Fibroblast of skin of left biceps (primary cell): ENCODE data around the gene KANK4.
"Not testable (repeated sequence)": the region's sequence is repeated elsewhere in the genome, so short reads cannot be mapped to it uniquely, and the experiment has no call there.

Experiments
- DNase-seq, 2 experiments: peaks; one replicate each; pipeline ENCODE4 v3.0.0-alpha.2; 2013; ENCODE audit warnings: low read depth in 2 of 2

Gene KANK4

GRCh38 chr1:62237950-62238374 is 81.3 kb downstream of the KANK4 start:
- no peak for DNase-seq

DNA sequence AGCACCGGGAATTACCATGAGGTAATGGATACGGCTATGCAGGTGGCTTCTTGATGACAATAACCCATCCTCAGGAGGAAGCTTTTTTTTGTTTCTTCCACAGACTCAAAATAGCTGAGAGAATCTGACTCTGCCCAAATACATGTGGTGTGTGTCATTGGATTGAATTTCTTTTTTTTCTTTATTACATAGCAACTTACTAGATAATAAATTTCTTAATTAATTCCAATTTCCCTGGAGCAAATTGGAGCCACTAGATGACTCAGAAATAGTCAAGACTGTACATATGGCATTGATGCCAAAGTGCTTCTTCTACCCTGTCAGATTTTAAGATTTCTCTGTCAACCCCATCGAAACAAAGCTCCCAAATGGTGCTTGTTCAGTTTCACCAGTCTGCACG is 81.9 kb downstream of the KANK4 start:
- DNase-seq = no peak

GRCh38 chr1:62235576-62235975 is 83.7 kb downstream of the KANK4 start:
- DNase-seq = no peak

DNA sequence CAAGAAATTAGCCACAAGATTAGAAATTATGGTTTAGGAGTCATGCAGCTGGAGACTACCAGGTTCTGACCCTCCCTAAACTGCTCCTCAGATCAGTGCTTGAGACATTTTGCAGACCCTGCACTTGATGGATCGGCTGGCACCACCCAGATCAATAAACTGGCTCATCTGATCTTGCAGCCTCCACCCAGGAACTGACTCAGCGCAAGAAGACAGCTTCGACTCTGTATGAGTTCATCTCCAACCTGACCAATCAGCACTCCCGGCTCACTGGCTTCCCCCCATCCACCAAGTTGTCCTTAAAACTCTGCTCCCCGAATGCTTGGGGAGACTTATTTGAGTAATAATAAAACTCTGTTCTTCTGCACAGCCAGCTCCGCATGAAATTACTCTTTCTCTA is 84.5 kb downstream of the KANK4 start:
- DNase-seq = no peak

- no peak for DNase-seq
These were observed 85.2 kb downstream of the KANK4 start for GRCh38 chr1:62233926-62234450.

DNA sequence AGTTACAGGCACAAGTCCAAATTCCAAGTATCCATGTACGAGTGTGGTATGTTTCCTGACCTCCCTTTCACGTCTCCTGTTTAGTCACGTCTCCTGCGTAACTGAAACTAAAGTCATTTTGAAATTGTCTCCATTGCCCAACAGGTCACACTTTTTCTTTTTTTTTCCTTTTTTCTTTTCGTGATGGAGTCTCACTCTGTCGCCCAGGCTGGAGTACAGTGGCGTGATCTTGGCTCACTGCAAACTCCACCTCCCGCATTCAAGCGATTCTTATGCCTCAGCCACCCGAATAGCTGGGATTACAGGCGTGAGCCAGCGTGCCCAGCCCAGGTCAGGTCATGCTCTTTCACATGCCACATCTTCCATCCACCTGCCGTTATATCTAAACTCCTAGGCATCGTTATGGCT is 86.4 kb downstream of the KANK4 start:
- DNase-seq = no peak

GRCh38 chr1:62230718-62231117 is 88.5 kb downstream of the KANK4 start:
- peak; percentile 25 to 33 for DNase-seq

DNA sequence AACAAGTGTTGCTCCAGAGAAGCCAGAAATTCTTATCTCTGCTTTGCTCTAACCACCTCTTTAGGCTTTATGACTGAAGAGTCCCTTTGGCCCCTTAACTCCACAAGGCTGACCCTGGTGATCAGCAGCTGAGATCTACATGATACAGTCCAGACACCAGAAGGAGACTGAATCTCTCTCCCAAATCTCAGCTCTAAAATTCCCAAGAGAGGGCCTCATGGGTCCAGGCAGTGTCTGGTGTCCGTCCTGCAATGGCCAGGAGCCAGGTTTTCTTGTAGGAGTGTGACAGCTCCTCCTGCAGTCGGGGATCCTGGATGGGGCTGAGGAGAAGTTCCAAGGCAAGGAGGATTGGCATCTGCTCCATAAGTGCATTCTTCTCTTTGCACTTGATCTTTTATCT is 89.3 kb downstream of the KANK4 start:
- DNase-seq = no peak

GRCh38 chr1:62229468-62229867 is 89.8 kb downstream of the KANK4 start:
- DNase-seq = no peak

DNA sequence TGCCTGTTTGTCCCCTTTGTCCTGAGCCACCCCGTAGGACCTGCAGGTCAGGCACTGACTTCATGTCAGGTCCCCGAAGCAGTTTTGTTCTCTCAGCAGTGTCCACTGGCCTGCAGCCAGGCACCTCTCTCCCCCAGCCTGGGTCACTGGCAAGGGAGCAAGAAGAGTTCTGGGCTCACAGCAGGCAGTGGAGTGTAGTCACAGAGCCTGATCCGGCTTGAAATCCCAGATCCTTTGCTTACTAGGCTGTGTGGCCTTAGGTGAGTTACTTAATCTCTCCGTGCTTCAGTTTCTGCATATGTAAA is 90.4 kb downstream of the KANK4 start:
- DNase-seq = no peak

GRCh38 chr1:62228136-62228882 is 90.9 kb downstream of the KANK4 start:
- DNase-seq = no peak

DNA sequence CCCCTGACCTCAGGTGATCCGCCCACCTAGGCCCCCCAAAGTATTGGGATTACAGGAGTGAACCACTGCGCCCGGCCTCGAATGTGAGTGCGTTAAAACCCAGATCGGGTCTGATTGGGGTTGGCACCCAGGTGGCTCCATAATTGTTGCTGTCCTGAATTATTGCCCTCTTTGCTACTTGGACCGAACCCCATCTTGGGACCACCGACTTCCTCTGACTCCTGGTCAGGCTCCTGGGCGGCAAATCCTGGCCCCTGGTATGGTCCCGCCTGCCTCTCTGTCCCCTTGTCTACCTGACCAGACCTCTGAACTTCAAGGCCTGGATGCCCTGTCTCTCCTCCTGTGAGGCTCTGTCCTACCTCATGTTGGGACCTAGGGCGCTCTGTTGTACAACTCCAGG is 91.7 kb downstream of the KANK4 start:
- DNase-seq = no peak

DNA sequence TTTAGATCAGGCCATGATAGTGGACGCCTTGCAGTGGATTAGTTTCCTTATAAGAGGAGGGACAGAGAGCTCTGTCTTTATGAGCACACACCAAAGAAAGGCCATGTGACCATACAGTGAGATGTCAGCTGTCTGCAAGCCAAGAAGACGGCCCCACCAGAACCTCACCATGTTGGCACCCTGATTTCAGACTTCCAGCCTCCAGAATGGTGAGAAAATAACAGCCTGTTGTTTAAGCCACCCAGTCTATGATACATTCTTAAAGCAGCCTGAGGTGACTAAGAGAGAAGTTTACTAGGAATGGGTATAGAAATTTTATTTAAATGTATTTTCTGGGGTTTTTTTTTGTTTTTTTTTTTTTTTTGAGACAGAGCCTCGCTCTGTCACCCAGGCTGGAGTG is 95.1 kb downstream of the KANK4 start:
- DNase-seq = no peak

- DNase-seq = no peak
These were observed 96.9 kb downstream of the KANK4 start for GRCh38 chr1:62222321-62222720.

DNA sequence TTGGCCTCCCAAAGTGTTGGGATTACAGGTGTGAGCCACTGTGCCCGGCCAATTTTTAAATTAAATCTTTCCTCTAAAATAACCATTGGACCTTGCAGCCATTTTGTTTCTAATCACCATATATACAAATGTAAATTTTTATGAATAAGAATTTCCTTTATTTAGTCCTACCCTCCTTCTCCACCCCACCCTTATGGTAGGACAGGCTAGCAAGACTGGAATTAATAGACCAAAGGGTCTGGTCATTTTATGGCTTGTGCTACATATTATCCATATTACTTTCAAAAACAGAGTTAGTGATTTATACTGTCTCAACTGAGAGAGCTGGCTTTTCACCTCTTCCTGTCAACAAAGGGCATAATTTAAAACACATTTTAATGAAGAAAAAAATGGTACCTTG is 98.1 kb downstream of the KANK4 start:
- DNase-seq = no peak

- not testable (repeated sequence) for DNase-seq
These were observed 98.8 kb downstream of the KANK4 start for GRCh38 chr1:62220456-62220855.

- DNase-seq = no peak
These were observed 100.6 kb downstream of the KANK4 start for GRCh38 chr1:62218604-62219003.

- no peak for DNase-seq
These were observed 105.9 kb downstream of the KANK4 start for GRCh38 chr1:62213075-62213914.

GRCh38 chr1:62212411-62212810 is 106.8 kb downstream of the KANK4 start:
- DNase-seq = no peak

DNA sequence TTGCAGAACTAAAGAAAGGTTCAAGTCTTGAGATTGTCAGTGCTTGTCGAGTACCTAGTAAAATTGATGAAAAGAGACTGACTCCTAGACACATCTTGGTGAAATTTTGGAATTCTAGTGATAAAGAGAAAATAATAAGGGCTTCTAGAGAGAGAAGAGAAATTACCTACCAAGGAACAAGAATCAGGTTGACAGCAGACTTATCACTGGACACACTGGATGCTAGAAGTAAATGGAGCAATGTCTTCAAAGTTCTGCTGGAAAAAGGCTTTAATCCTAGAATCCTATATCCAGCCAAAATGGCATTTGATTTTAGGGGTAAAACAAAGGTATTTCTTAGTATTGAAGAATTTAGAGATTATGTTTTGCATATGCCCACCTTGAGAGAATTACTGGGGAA is 108.3 kb downstream of the KANK4 start:
- DNase-seq = no peak

DNA sequence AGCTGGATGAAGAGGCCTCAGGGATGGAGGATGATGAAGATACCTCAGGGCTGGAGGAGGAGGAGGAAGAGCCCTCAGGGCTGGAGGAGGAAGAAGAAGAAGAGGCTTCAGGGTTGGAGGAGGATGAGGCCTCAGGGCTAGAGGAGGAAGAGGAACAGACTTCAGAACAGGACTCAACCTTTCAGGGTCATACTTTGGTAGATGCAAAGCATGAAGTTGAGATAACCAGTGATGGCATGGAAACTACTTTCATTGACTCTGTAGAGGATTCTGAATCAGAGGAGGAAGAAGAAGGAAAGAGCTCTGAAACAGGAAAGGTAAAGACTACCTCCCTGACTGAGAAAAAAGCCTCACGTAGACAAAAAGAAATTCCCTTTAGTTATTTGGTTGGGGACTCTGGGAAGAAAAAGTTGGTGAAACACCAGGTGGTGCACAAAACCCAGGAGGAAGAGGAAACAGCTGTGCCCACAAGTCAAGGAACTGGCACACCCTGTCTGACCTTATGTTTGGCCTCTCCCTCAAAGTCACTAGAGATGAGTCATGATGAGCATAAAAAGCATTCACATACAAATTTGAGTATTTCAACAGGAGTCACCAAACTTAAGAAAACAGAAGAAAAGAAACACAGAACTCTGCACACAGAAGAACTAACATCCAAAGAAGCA is 109.2 kb downstream of the KANK4 start:
- DNase-seq = no peak

- DNase-seq = no peak
These were observed 110.3 kb downstream of the KANK4 start for GRCh38 chr1:62208970-62209369.

DNA sequence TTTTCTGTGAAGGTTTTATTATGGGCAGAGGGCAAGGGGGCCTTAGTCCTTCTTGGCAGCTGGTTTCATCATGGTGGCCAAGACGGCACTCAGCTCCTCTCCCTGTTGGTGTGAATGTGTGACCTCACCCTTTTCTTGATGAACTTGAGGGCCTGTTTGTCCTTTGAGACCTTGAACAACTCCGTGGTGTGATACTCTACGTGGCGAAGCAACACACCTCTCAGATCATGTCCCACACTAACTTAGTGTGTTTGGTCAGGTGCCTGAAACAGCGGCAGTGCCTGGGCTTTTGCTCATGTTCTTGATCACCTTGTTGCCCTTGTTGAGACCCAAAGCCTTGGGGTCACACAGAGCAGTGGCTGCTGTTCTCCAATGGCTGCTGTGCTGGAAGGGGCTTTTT is 111.1 kb downstream of the KANK4 start:
- DNase-seq = no peak
